Heart right ventricle (tissue), 16 donors: Measurements from ENCODE around the gene COQ5. TPM values are rescaled to one million over a fixed set of nuclear protein-coding genes. Genes with fewer than 3 reads are reported as not detected.
"Not testable (repeated sequence)": the region's sequence is repeated elsewhere in the genome, so short reads cannot be mapped to it uniquely, and the experiment has no call there.

Experiments used
- ATAC-seq, 8 donors: fragments of 200-7000 bp; cut with Tn5 transposase; one replicate each; pipeline ENCODE4 v1.9.1; 2020; ENCODE audit warnings: mild to moderate bottlenecking in 8 of 8, moderate library complexity in 8 of 8, moderate number of reproducible peaks in 1 of 8
- DNase-seq, 2 donors: peaks; one replicate each; pipeline ENCODE4 v3.0.0-alpha.2; 2020
- H3K27ac ChIP-seq, 10 donors: fragments of 200-600 bp; sonication (generic) in 2 of 10; one replicate each; pipeline versions ENCODE4 v1.5.0 to v1.8.0; 2020 to 2022; ENCODE audit warnings: mild to moderate bottlenecking in 3 of 10
- H3K27me3 ChIP-seq, 7 donors: fragments of 200-600 bp; one replicate each; pipeline ENCODE4 v1.8.0; 2021 to 2022; ENCODE audit warnings: mild to moderate bottlenecking in 2 of 7
- H3K36me3 ChIP-seq, 9 donors: fragments of 200-600 bp; sonication (generic) in 1 of 9; one replicate each; pipeline versions ENCODE4 v1.5.0 to v1.8.0; 2020 to 2022; ENCODE audit warnings: mild to moderate bottlenecking in 2 of 9
- H3K4me1 ChIP-seq, 9 donors: fragments of 200-600 bp; sonication (generic) in 1 of 9; one replicate each; pipeline versions ENCODE4 v1.5.0 to v1.8.0; 2020 to 2022; ENCODE audit warnings: mild to moderate bottlenecking in 4 of 9
- H3K4me3 ChIP-seq, 10 donors: fragments of 200-600 bp; sonication (generic) in 2 of 10; one replicate each; pipeline versions ENCODE4 v1.5.0 to v1.8.0; 2020 to 2022; ENCODE audit warnings: mild to moderate bottlenecking in 7 of 10, moderate library complexity in 2 of 10
- H3K9me3 ChIP-seq, 11 donors: fragments of 200-600 bp in 10 of 11; sonication (generic) in 2 of 11; one replicate each; pipeline versions ENCODE4 v1.5.0 to v1.8.0; 2013 to 2022; ENCODE audit warnings: mild to moderate bottlenecking in 2 of 11, control low read depth in 1 of 11, moderate library complexity in 1 of 11
- WGBS, 2 donors: extraction: QIAGEN DNeasy Blood & Tissue Kit; methylation state at CpG; one replicate each; pipeline ENCODE4 v1.1.7; 2013; ENCODE audit warnings: inconsistent platforms in 1 of 2; 5-methylcytosine and 5-hydroxymethylcytosine counted together
- intact Hi-C, 10 donors: fragments of 100-400 bp; cut with DNase I; formaldehyde crosslinking; loops; one replicate each; pipeline versions ENCODE4 v1.11.1 to v1.14.2; 2022
- polyA plus RNA-seq, 2 donors: library from polyadenylated mRNA; stranded (reverse); fragments of 200-250 nt; gene quantifications; one replicate each; pipeline ENCODE4 v1.2.3, GENCODE V29; 2013
- total RNA-seq, 10 donors: library from RNA; stranded (reverse); fragmentation: NEBNext Ultra II Directional in 3 of 10; extraction: Animal tissue kit (Norgen Biotek cat#: 25700) in 3 of 10; gene quantifications; one replicate each; pipeline versions ENCODE4 v1.2.1 to v1.2.4, GENCODE V29; 2021 to 2023
- TF ChIP-seq, protein P1 (sequence below), 9 donors: fragments of 200-600 bp; sonication (generic) in 2 of 9; IDR thresholded peaks; one replicate each; pipeline versions ENCODE4 v1.5.0 to v1.8.0; 2021 to 2022; ENCODE audit warnings: antibody characterized with exemption in 9 of 9, mild to moderate bottlenecking in 5 of 9, moderate library complexity in 1 of 9
- donor health status: Arrhythmogenic right ventricular cardiomyopathy.
- donor health status: ischemic (EF 13 %, LVEDD 7.1; RV severe dilation, severe dysfunction).
- donor health status: healthy with polysubstance abuse.
- donor health status: DM: no; HTN: yes; CAD: no.
- donor health status: DM: no; HTN: no; CAD: no.
- donor health status: ischemic (EF 25% LVEDD 6.9; RV normal size, moderate dysfunction).
- donor health status: ischemic (EF 25% LVEDD 5.7; RV mildly dilated, moderate dysfunction).
- donor health status: healthy.
- donor health status: DM: yes; HTN: yes; CAD: no.
- donor health status: Ischemic cardiomyopathy.
- donor health status: ischemic (EF 35%, LVEDD 5.7; RV mildly dilated, moderate dysfunction).
- donor health status: nonischemic (EF 11% LVEDD 7.7; RV severe dilation, severe dysfunction).
- donor health status: DM: yes; HTN: yes; CAD: no.
- donor health status: PGD.
- donor health status: ischemic (EF 29% LVEDD 5.4; RV normal size, mild dysfunction).
- donor health status: nonischemic (EF 23%, LVEDD 6.1; RV moderate dilation, normal function).

The COQ5 gene
- total and polyA plus RNA-seq, 12 donors, result 32.0 to 64.5 (median 43.6) TPM

DNA sequence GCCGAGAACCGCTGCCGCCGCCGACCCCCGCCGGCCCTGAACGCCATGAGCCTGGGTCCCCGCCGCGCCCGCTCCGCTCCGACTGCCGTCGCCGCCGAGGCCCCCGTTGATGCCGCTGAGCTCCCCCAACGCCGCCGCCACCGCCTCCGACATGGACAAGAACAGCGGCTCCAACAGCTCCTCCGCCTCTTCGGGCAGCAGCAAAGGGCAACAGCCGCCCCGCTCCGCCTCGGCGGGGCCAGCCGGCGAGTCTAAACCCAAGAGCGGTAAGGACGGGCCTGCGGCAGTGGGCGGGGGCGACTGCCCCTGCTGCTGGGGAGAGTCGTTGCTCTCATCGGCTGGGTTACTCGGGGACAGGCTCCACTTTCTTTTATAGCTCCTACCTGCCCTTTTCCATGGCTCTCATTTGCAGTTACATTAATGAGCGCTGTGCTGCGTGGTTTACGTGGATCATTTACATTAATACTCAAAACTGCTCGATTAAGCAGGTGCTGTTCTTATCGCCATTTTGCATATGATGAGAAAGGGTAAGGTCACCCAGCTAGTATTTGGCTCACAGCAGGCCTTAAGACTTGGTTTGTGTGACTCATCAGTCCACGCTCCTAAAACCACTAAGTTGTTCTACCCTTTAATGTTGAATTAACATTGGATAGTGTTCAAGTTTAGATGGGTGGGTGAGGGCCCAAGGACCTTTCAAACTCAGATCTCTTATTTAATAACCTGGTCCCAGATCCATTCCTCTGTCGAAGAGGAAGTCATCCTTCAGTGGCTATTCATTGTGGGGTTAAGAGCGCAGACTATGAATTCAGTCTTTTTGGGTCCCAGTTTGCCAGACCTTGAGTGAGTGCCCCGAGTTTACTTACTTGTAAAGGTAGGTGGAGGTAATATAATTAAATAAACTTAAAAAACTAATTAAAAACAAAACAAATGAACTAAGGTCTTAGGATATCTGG, 6.0 kb upstream of the COQ5 start:
- H3K9me3 ChIP-seq, result no peaks in the 10 kb centered on the region
- WGBS, 2 donors, result 1 to 2% methylated on average over 52 of the region's 52 CpGs
- H3K4me3 ChIP-seq, result peak overlapping the region; percentile 50 to 98 (median 92)
- H3K36me3 ChIP-seq, result peaks cover 0 to 27% (median 0%) of the 10 kb centered on the region in 9 donors
- DNase-seq (peak; percentile 26 to 37), ATAC-seq (peak; percentile 13 to 55 (median 31))
- peaks cover 17 to 56% (median 47%) of the 10 kb centered on the region in 9 donors for H3K4me1 ChIP-seq
- intact Hi-C loops, result loop anchor here in 1 of 10 donors (5.0 kb wide), 1 partner anchor 38 kb away; the partner anchor contains the start of gene DYNLL1
- H3K27ac ChIP-seq, result peak overlapping the region; percentile 71 to 99 (median 95)
- H3K27me3 ChIP-seq, result no peaks in the 10 kb centered on the region
- TF ChIP-seq, protein P1, sequence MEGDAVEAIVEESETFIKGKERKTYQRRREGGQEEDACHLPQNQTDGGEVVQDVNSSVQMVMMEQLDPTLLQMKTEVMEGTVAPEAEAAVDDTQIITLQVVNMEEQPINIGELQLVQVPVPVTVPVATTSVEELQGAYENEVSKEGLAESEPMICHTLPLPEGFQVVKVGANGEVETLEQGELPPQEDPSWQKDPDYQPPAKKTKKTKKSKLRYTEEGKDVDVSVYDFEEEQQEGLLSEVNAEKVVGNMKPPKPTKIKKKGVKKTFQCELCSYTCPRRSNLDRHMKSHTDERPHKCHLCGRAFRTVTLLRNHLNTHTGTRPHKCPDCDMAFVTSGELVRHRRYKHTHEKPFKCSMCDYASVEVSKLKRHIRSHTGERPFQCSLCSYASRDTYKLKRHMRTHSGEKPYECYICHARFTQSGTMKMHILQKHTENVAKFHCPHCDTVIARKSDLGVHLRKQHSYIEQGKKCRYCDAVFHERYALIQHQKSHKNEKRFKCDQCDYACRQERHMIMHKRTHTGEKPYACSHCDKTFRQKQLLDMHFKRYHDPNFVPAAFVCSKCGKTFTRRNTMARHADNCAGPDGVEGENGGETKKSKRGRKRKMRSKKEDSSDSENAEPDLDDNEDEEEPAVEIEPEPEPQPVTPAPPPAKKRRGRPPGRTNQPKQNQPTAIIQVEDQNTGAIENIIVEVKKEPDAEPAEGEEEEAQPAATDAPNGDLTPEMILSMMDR (IDR thresholded peaks at IDR 0.05), result no peak

DNA sequence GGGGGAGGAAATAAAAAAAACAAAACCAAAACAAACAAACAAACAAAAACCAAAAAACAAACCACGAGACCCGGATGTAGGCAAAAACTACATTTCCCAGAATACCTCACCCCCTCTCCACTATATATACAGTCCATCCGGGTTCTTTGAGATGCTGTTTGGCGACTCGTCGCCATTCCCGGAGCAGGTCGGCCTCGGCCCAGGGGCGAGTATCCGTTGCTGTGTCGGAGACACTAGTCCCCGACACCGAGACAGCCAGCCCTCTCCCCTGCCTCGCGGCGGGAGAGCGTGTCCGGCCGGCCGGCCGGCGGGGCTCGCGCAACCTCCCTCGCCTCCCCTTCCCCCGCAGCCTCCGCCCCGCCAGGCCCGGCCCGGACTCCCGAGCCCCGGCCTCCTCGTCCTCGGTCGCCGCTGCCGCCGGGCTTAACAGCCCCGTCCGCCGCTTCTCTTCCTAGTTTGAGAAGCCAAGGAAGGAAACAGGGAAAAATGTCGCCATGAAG, 5.3 kb upstream of the COQ5 start, which contains the start of gene RNF10:
TSS of gene RNF10 (plus strand) at position 154 of the 500 bp plus-strand sequence. CDS start 456 bp downstream, outside the sequence.
- peak within 1 kb of the TSS; percentile 71 to 99 (median 95) for H3K27ac ChIP-seq
- 0 to 1% methylated on average over 37 to 43 of the region's 43 CpGs for whole genome bisulfite sequencing, 2 donors
- peak; percentile 64 to 85 (median 79) for ATAC-seq
- peaks cover 0 to 20% (median 0%) of the 10 kb centered on the region in 9 donors for H3K36me3 ChIP-seq
- TF ChIP-seq, protein P1 (IDR thresholded peaks at IDR 0.05), result no peak
- H3K27me3 ChIP-seq, result no peaks in the 10 kb centered on the region
- H3K9me3 ChIP-seq, result no peaks in the 10 kb centered on the region
- peak within 1 kb of the TSS; percentile 50 to 98 (median 92) for H3K4me3 ChIP-seq
- intact Hi-C loops, result no loop called here
- H3K4me1 ChIP-seq, result peaks cover 11 to 56% (median 46%) of the 10 kb centered on the region in 9 donors
- DNase-seq, result peak; percentile 77 to 86

DNA sequence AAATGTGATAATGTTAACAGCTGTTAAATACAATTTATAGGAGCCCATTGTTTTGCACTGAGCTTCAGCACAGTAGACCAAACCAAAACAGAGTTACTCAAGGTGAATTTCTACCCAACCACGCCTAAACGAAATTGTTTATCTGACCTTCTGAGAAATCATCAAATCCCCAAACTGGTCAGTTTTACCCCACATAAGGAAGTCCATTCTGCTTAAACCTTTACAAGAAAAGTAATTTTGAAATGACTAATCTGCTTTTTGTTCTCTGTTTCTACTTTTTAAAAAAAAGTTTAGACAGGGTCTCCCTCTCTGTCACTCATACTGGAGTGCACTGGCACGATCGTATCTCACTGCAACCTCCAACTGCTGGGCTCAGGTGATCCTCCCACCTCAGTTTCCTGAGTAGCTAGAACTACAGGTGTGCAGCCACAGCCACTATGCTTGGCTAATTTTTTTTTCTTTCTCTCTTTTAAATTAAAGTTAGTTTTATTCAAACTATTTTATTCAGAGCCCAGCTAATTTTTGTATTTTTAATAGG, 3.8 kb upstream of the COQ5 start:
- H3K4me1 ChIP-seq, result peaks cover 8 to 49% (median 38%) of the 10 kb centered on the region in 9 donors
- intact Hi-C loops, result no loop called here
- H3K4me3 ChIP-seq, result no peak overlapping the region
- TF ChIP-seq, protein P1 (IDR thresholded peaks at IDR 0.05), result no peak
- 71 to 76% methylated on average over 4 of the region's 4 CpGs for WGBS, 2 donors
- H3K36me3 ChIP-seq, result peaks cover 0 to 17% (median 0%) of the 10 kb centered on the region in 9 donors
- no peak for ATAC-seq
- no peaks in the 10 kb centered on the region for H3K9me3 ChIP-seq
- no peak for DNase-seq
- H3K27ac ChIP-seq, result no peak overlapping the region
- no peaks in the 10 kb centered on the region for H3K27me3 ChIP-seq

DNA sequence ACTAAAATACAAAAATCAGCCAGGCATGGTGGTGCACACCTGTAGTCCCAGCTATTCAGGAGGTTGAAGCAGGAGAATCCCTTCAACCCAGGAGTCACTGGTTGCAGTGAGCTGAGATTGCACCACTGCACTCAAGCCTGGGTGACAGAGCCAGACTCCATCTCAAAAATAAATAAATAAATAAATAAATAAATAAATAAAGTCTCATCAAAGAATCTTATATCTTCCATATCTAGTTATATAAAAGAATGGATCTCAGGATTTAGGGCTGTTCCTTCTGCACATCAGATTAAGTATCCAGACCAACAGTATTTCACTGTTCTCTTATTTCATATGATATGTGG, 1.4 kb upstream of the COQ5 start:
- Histone ChIP-seq H3K4me3 (peak overlapping the region in 6 of 10 donors; percentile 62 to 76 (median 72)), H3K27ac (peak overlapping the region in 4 of 10 donors; percentile 87 to 96 (median 92)), H3K4me1 (peaks cover 0 to 25% (median 16%) of the 10 kb centered on the region in 9 donors)
- H3K36me3 ChIP-seq, H3K27me3 ChIP-seq, DNase-seq, ATAC-seq, H3K9me3 ChIP-seq, intact Hi-C loops: not testable (repeated sequence)
